Activated T-helper 1 cell treated with anti-CD3 and anti-CD28 coated beads, Interleukin-12 subunit alpha, Interleukin-12 subunit beta, Interleukin-2, Interleukin-4 antibody, amounts not matched to agents 30 ng/mL and 10 ng/mL and 1 ng/mL, durations not matched to agents 14 hours and 24 hours and 36 hours (primary cell): Measurements from ENCODE around the gene DHX34. TPM values are rescaled to one million over a fixed set of nuclear protein-coding genes. Genes with fewer than 3 reads are reported as not detected.
A peak's percentile ranks its signal among the peaks of the same experiment; 100 is the strongest.
"Not testable (repeated sequence)": the region's sequence is repeated elsewhere in the genome, so short reads cannot be mapped to it uniquely, and the experiment has no call there.

Experiments
- DNase-seq: peaks from one replicate; pipeline ENCODE4 v3.0.0; 2021; ENCODE audit warnings: low spot score
- H3K27ac Mint-ChIP-seq: one replicate; pipeline ENCODE4 v1.8.0; 2021; ENCODE audit warnings: mild to moderate bottlenecking, mixed read lengths
- H3K27me3 Mint-ChIP-seq: one replicate; pipeline ENCODE4 v1.8.0; 2022; ENCODE audit warnings: mild to moderate bottlenecking, moderate library complexity, mixed read lengths; ENCODE audit not compliant: insufficient read depth
- H3K36me3 Mint-ChIP-seq: one replicate; pipeline ENCODE4 v1.8.0; 2021; ENCODE audit warnings: low read depth, mixed read lengths
- H3K4me1 Mint-ChIP-seq: one replicate; pipeline ENCODE4 v1.8.0; 2021; ENCODE audit warnings: low read depth, mixed read lengths
- H3K4me3 Mint-ChIP-seq: one replicate; pipeline ENCODE4 v1.8.0; 2021; ENCODE audit warnings: mild to moderate bottlenecking, moderate library complexity, mixed read lengths
- H3K9me3 Mint-ChIP-seq: one replicate; pipeline ENCODE4 v1.8.0; 2021; ENCODE audit warnings: mixed read lengths
- intact Hi-C: fragments of 100-400 bp; cut with micrococcal nuclease; formaldehyde crosslinking; loops from one replicate; pipeline ENCODE4 v1.15.1; 2024
- total RNA-seq: library from RNA; stranded (reverse); gene quantifications from 2 replicates; pipeline ENCODE4 v1.2.3, GENCODE V29; 2022

The DHX34 gene
- total RNA-seq, 1 donor from 2014 or later = 31.1 TPM

GRCh38 chr19:47336765-47337718 lies 12.1 kb upstream of the DHX34 start:
- H3K36me3 Mint-ChIP-seq, H3K4me3 Mint-ChIP-seq, DNase-seq, intact Hi-C loops, H3K4me1 Mint-ChIP-seq, H3K9me3 Mint-ChIP-seq, H3K27me3 Mint-ChIP-seq, H3K27ac Mint-ChIP-seq: not testable (repeated sequence)

GRCh38 chr19:47339196-47339880 lies 9.8 kb upstream of the DHX34 start:
- no peaks in the 10 kb centered on the region for H3K9me3 Mint-ChIP-seq
- H3K4me3 Mint-ChIP-seq = no peak overlapping the region
- H3K4me1 Mint-ChIP-seq = peaks cover 6% of the 10 kb centered on the region
- H3K27ac Mint-ChIP-seq = no peak overlapping the region
- intact Hi-C loops = no loop called here
- DNase-seq = no peak
- peaks cover 3% of the 10 kb centered on the region for H3K27me3 Mint-ChIP-seq
- no peaks in the 10 kb centered on the region for H3K36me3 Mint-ChIP-seq

GRCh38 chr19:47340477-47341208 lies 8.5 kb upstream of the DHX34 start:
- peaks cover 6% of the 10 kb centered on the region for H3K4me1 Mint-ChIP-seq
- H3K4me3 Mint-ChIP-seq = no peak overlapping the region
- no peak for DNase-seq
- no peaks in the 10 kb centered on the region for H3K36me3 Mint-ChIP-seq
- H3K27me3 Mint-ChIP-seq = peaks cover 3% of the 10 kb centered on the region
- no peak overlapping the region for H3K27ac Mint-ChIP-seq
- intact Hi-C loops = no loop called here
- no peaks in the 10 kb centered on the region for H3K9me3 Mint-ChIP-seq

DNA sequence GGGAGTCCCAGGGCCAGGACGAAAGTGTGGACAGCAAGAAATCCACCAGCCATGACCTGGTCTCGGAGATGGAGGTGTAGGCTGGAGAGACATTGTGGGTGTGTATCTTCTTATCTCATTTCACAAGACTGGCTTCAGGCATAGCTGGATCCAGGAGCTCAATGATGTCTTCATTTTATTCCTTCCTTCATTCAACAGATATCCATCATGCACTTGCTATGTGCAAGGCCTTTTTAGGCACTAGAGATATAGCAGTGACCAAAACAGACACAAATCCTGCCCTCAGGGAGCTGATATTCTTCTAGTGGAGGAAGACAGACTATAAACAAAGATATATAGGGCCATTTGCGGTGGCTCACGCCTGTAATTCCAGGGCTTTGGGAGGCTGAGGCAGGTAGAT lies 7.4 kb upstream of the DHX34 start:
- no peak overlapping the region for H3K4me3 Mint-ChIP-seq
- no peak for DNase-seq
- H3K9me3 Mint-ChIP-seq = no peaks in the 10 kb centered on the region
- intact Hi-C loops = no loop called here
- H3K4me1 Mint-ChIP-seq = peaks cover under 1% of the 10 kb centered on the region
- peaks cover 3% of the 10 kb centered on the region for H3K27me3 Mint-ChIP-seq
- no peaks in the 10 kb centered on the region for H3K36me3 Mint-ChIP-seq
- no peak overlapping the region for H3K27ac Mint-ChIP-seq

- no peak for DNase-seq
- Mint-ChIP-seq H3K27ac (no peak overlapping the region), H3K27me3 (peaks cover 3% of the 10 kb centered on the region), H3K36me3 (no peaks in the 10 kb centered on the region), H3K9me3 (no peaks in the 10 kb centered on the region), H3K4me1 (no peaks in the 10 kb centered on the region), H3K4me3 (no peak overlapping the region)
- intact Hi-C loops = no loop called here
Measured at GRCh38 chr19:47343194-47343802, 5.8 kb upstream of the DHX34 start.

GRCh38 chr19:47344425-47344824 lies 4.7 kb upstream of the DHX34 start:
- peaks cover 3% of the 10 kb centered on the region for H3K27me3 Mint-ChIP-seq
- DNase-seq = no peak
- H3K4me3 Mint-ChIP-seq = no peak overlapping the region
- H3K4me1 Mint-ChIP-seq = peaks cover 10% of the 10 kb centered on the region
- peaks cover 4% of the 10 kb centered on the region for H3K36me3 Mint-ChIP-seq
- intact Hi-C loops = no loop called here
- H3K9me3 Mint-ChIP-seq = no peaks in the 10 kb centered on the region
- H3K27ac Mint-ChIP-seq = no peak overlapping the region

DNA sequence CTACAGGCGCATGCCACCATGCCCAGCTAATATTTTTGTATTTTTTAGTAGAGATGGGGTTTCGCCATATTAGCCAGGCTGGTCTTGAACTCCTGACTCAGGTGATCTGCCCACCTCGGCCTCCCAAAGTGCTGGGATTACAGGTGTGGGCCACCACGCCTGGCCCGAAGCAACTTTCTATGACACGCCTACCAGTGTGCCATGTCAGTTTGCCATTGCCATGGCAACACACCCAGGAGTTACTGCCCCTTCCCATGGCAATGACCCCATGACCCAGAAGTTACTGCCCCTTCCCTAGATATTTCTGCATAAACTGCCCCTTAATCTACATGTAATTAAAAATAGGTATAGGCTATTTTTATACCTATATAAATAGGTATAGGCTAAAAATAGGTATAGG lies 3.1 kb upstream of the DHX34 start:
- not testable (repeated sequence) for H3K9me3 Mint-ChIP-seq, H3K27ac Mint-ChIP-seq, DNase-seq, H3K4me3 Mint-ChIP-seq, H3K27me3 Mint-ChIP-seq
- intact Hi-C loops = loop anchor here (5.0 kb wide), 2 partner anchors 36 to 309 kb away; no protein-coding TSS in a partner anchor
- H3K4me1 Mint-ChIP-seq = peaks cover 24% of the 10 kb centered on the region
- H3K36me3 Mint-ChIP-seq = peaks cover 13% of the 10 kb centered on the region

GRCh38 chr19:47350630-47351029 lies 1.5 kb downstream of the DHX34 start:
- intact Hi-C loops = no loop called here
- Mint-ChIP-seq H3K27ac (peak overlapping the region; percentile 40), H3K4me3 (peak overlapping the region; percentile 69), H3K36me3 (peaks cover 26% of the 10 kb centered on the region), H3K27me3 (no peaks in the 10 kb centered on the region), H3K9me3 (no peaks in the 10 kb centered on the region), H3K4me1 (peaks cover 40% of the 10 kb centered on the region)
- DNase-seq = no peak

- peaks cover 40% of the 10 kb centered on the region for H3K4me1 Mint-ChIP-seq
- intact Hi-C loops = no loop called here
- no peak for DNase-seq
- no peak overlapping the region for H3K4me3 Mint-ChIP-seq
- peaks cover 32% of the 10 kb centered on the region for H3K36me3 Mint-ChIP-seq
- no peaks in the 10 kb centered on the region for H3K27me3 Mint-ChIP-seq
- no peak overlapping the region for H3K27ac Mint-ChIP-seq
- H3K9me3 Mint-ChIP-seq = no peaks in the 10 kb centered on the region
Measured at GRCh38 chr19:47351548-47351947, 2.4 kb downstream of the DHX34 start.

DNA sequence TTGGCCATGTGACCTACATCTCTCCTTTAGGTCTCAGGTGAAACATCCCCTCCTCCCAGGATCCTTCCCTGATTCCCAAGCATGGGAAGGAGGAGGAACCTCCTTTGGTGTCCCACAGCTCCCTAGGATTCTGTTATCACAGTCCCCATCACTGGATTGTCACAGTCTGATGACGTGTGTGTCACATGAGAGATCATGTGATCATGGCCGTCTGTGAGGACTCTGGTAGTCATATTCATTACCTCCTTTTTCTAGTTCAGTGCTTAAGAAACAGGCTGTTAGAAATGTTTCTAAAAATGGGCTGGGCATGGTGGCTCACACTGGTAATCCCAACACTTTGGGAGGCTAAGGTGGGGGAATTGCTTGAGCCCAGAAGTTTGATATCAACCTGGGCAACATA lies 3.0 kb downstream of the DHX34 start:
- intact Hi-C loops = no loop called here
- H3K9me3 Mint-ChIP-seq = no peaks in the 10 kb centered on the region
- H3K27me3 Mint-ChIP-seq = no peaks in the 10 kb centered on the region
- H3K4me1 Mint-ChIP-seq = peaks cover 40% of the 10 kb centered on the region
- H3K36me3 Mint-ChIP-seq = peaks cover 36% of the 10 kb centered on the region
- no peak overlapping the region for H3K4me3 Mint-ChIP-seq
- DNase-seq = no peak
- H3K27ac Mint-ChIP-seq = no peak overlapping the region

GRCh38 chr19:47353307-47353712 lies 4.2 kb downstream of the DHX34 start:
- H3K27ac Mint-ChIP-seq = no peak overlapping the region
- peaks cover 45% of the 10 kb centered on the region for H3K36me3 Mint-ChIP-seq
- intact Hi-C loops = no loop called here
- H3K9me3 Mint-ChIP-seq = no peaks in the 10 kb centered on the region
- no peak overlapping the region for H3K4me3 Mint-ChIP-seq
- peaks cover 40% of the 10 kb centered on the region for H3K4me1 Mint-ChIP-seq
- no peaks in the 10 kb centered on the region for H3K27me3 Mint-ChIP-seq
- DNase-seq = no peak

DNA sequence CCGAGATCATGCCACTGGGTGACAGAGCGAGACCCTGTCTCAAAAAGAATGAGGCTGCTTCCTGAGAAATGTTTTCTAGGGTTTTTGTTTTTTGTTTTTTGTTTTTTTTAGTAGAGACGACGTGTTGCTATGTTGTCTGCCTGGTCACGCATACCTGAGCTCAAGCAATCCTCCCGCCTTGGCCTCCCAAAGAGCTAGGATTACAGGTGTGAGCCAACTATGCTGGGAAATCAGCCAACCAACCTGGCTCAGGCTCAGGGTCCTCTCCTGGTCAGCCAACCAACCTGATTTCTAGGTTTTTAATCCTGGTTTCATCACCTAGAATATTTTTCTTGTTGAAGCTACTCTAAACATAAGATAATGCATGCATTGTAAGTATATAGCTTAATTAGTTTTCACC lies 7.8 kb downstream of the DHX34 start:
- no peaks in the 10 kb centered on the region for H3K27me3 Mint-ChIP-seq
- DNase-seq = no peak
- intact Hi-C loops = no loop called here
- no peak overlapping the region for H3K27ac Mint-ChIP-seq
- peaks cover 9% of the 10 kb centered on the region for H3K4me1 Mint-ChIP-seq
- H3K36me3 Mint-ChIP-seq = peaks cover 53% of the 10 kb centered on the region
- no peak overlapping the region for H3K4me3 Mint-ChIP-seq
- no peaks in the 10 kb centered on the region for H3K9me3 Mint-ChIP-seq
